ENCODE results near the gene TIFAB.

GRCh38 chr5:135399794-135400542, 52.2 kb downstream of the TIFAB start:
- TF ChIP-seq POLR2AphosphoS5 (IDR thresholded peaks at IDR 0.05) = no peak
- no peak for TF ChIP-seq POLR2A (IDR thresholded peaks at IDR 0.05)
- no peak for TF ChIP-seq CTCF (IDR thresholded peaks at IDR 0.05)

All from stomach (tissue), 4 donors.